HepG2 (cell line): ENCODE measurements around the gene CALML5. TPM values are rescaled to one million over a fixed set of nuclear protein-coding genes. Genes with fewer than 3 reads are reported as not detected.
A peak's percentile ranks its signal among the peaks of the same experiment; 100 is the strongest.

Source experiments
- ATAC-seq: fragments of 200-7000 bp; cut with Tn5 transposase; 3 replicates; pipeline ENCODE4 v1.9.1; 2020; ENCODE audit warnings: mild to moderate bottlenecking, moderate library complexity
- BruUV-seq: library from RNA; stranded (reverse); fragments of 400-500 nt; replicated peaks from 2 replicates; lab custom pipeline; 2021; lab: Mats Ljungman, UMichigan
- CTCF ChIA-PET: fragments of 300-600 bp; formaldehyde crosslinking; extraction: SDS; loops from one replicate; lab custom pipeline; 2021; ENCODE audit warnings: low total read pairs, inconsistent platforms, low intra/inter-chr PET ratio; lab: Yijun Ruan, JAX
- POLR2A ChIA-PET: fragments of 350-600 bp; sonication (Branson Sonifier 250); formaldehyde crosslinking; loops from one replicate; lab custom pipeline; 2020; ENCODE audit warnings: antibody characterized with exemption, inconsistent platforms; lab: Yijun Ruan, JAX
- DNase-seq: peaks from one replicate; pipeline ENCODE4 v3.0.0-alpha.2; 2015; ENCODE audit warnings: low spot score
- FAIRE-seq: peaks from 3 replicates; lab custom pipeline; 2011; peaks lifted over from hg19 to GRCh38; lab: Jason Lieb, UNC
- H2AFZ ChIP-seq: one replicate; pipeline ENCODE4 v1.6.1; 2011; ENCODE audit warnings: low read length, inconsistent platforms
- H3K27ac ChIP-seq: fragments of 300-600 bp; 3 replicates; pipeline ENCODE4 v1.8.0; 2011; ENCODE audit warnings: mixed run types, mild to moderate bottlenecking, mixed read lengths, low read length, inconsistent platforms; ENCODE audit not compliant: insufficient read depth; ENCODE audit errors: extremely low read length
- H3K27me3 ChIP-seq, 2 experiments: fragments of 200-600 bp in 1 of 2; 2 replicates in 1 of 2; 3 replicates in 1 of 2; pipeline versions ENCODE4 v1.6.0 to v1.8.0; 2011; ENCODE audit warnings: low read length in 2 of 2, mild to moderate bottlenecking in 2 of 2, moderate library complexity in 2 of 2, inconsistent platforms in 1 of 2; ENCODE audit not compliant: insufficient read depth in 2 of 2, control insufficient read depth in 1 of 2
- H3K36me3 ChIP-seq, 2 experiments: fragments of 200-600 bp in 1 of 2; replicated peaks in 1 of 2; 2 replicates in 1 of 2; 3 replicates in 1 of 2; pipeline versions ENCODE4 v1.5.1 to v1.8.0; 2011; ENCODE audit warnings: low read length in 2 of 2, inconsistent platforms in 1 of 2; ENCODE audit not compliant: insufficient read depth in 2 of 2, control insufficient read depth in 1 of 2
- H3K4me1 ChIP-seq: 2 replicates; pipeline ENCODE4 v1.5.1; 2012; ENCODE audit warnings: low read length, inconsistent platforms; ENCODE audit not compliant: insufficient read depth
- H3K4me2 ChIP-seq: 2 replicates; pipeline ENCODE4 v1.6.0; 2011; ENCODE audit warnings: low read depth, low read length, inconsistent platforms
- H3K4me3 ChIP-seq, 3 experiments: fragments of 200-600 bp in 1 of 3; sonication (generic), shearing (Covaris generic) in 1 of 3; replicated peaks in 1 of 3; 2 replicates each; pipeline ENCODE4 v1.5.1; 2011 to 2016; ENCODE audit warnings: low read length in 3 of 3, inconsistent platforms in 2 of 3, low read depth in 2 of 3, mild to moderate bottlenecking in 2 of 3, control low read depth in 1 of 3, mixed read lengths in 1 of 3; ENCODE audit not compliant: insufficient read depth in 1 of 3
- H3K79me2 ChIP-seq: one replicate; pipeline ENCODE4 v1.6.1; 2011; ENCODE audit warnings: low read length, inconsistent platforms; ENCODE audit not compliant: insufficient read depth
- H3K9ac ChIP-seq: 2 replicates; pipeline ENCODE4 v1.6.0; 2011; ENCODE audit warnings: mild to moderate bottlenecking, low read depth, low read length, inconsistent platforms; ENCODE audit not compliant: insufficient read depth
- H3K9me3 ChIP-seq: 2 replicates; pipeline ENCODE4 v1.5.1; 2012; ENCODE audit warnings: mild to moderate bottlenecking, low read length
- H4K20me1 ChIP-seq: 2 replicates; pipeline ENCODE4 v1.6.0; 2011; ENCODE audit warnings: inconsistent platforms, mild to moderate bottlenecking, low read length, moderate library complexity; ENCODE audit not compliant: insufficient read depth
- FOXJ3 ChIP-seq: sonication (generic); formaldehyde crosslinking; IDR thresholded peaks from 2 replicates; pipeline ENCODE4 v1.4.0; 2020; ENCODE audit warnings: missing genetic modification reagents, mild to moderate bottlenecking, borderline replicate concordance
- GTF2F1 ChIP-seq: fragments of 150-350 bp; IDR thresholded peaks from 2 replicates; pipeline ENCODE4 v1.6.1; 2014; ENCODE audit warnings: low read length
- HDAC2 ChIP-seq: sonication (generic); formaldehyde crosslinking; IDR thresholded peaks from 2 replicates; pipeline ENCODE4 v1.4.0; 2020; ENCODE audit warnings: missing genetic modification reagents
- MTF2 ChIP-seq: sonication (generic); formaldehyde crosslinking; IDR thresholded peaks from 2 replicates; pipeline ENCODE4 v1.5.0; 2020; ENCODE audit warnings: missing genetic modification reagents, borderline replicate concordance
- RBM22 ChIP-seq: fragments of 200-400 bp; formaldehyde crosslinking; optimal IDR thresholded peaks from 2 replicates; pipeline ENCODE3; 2017; ENCODE audit warnings: mild to moderate bottlenecking, low read length, moderate library complexity
- SAFB2 ChIP-seq: sonication (generic); formaldehyde crosslinking; IDR thresholded peaks from 2 replicates; pipeline ENCODE4 v1.5.1; 2020; ENCODE audit warnings: missing genetic modification reagents, low read depth, mild to moderate bottlenecking, borderline replicate concordance
- SALL2 ChIP-seq: sonication (generic); formaldehyde crosslinking; IDR thresholded peaks from 2 replicates; pipeline ENCODE4 v1.8.1; 2023; ENCODE audit warnings: mild to moderate bottlenecking, missing genetic modification reagents, inconsistent platforms
- SPEN ChIP-seq: sonication (generic); formaldehyde crosslinking; IDR thresholded peaks from 2 replicates; pipeline ENCODE4 v1.5.1; 2020; ENCODE audit warnings: low read depth, mild to moderate bottlenecking, missing genetic modification reagents
- ZBTB20 ChIP-seq: sonication (generic); formaldehyde crosslinking; IDR thresholded peaks from 2 replicates; pipeline ENCODE4 v1.8.1; 2023; ENCODE audit warnings: missing genetic modification reagents, low read depth, mild to moderate bottlenecking, borderline replicate concordance
- ZNF546 ChIP-seq: sonication (generic); formaldehyde crosslinking; conservative IDR thresholded peaks from 2 replicates; pipeline ENCODE4 v1.8.1; 2023; ENCODE audit warnings: mild to moderate bottlenecking, missing genetic modification reagents
- ZNF775 ChIP-seq: sonication (generic); formaldehyde crosslinking; IDR thresholded peaks from 2 replicates; pipeline ENCODE4 v1.4.0; 2020; ENCODE audit warnings: missing genetic modification reagents, mild to moderate bottlenecking, moderate library complexity, borderline replicate concordance
- ZNF780A ChIP-seq: sonication (generic); formaldehyde crosslinking; IDR thresholded peaks from 2 replicates; pipeline ENCODE4 v1.8.0; 2022; ENCODE audit warnings: mild to moderate bottlenecking, missing genetic modification reagents, moderate library complexity
- WGBS: methylation state at CpG from one replicate; pipeline ENCODE4 v1.1.6; 2017; ENCODE audit warnings: low lambda C conversion rate; 5-methylcytosine and 5-hydroxymethylcytosine counted together
- in situ Hi-C: cut with HindIII; loops from 2 replicates; pipeline ENCODE4 v1.10.0; 2017; ENCODE audit warnings: low pct_unique_long_range_greater_than_20kb; ENCODE audit not compliant: extremely low pct_ligation_motif_present
- intact Hi-C: fragments of 100-400 bp; cut with micrococcal nuclease; formaldehyde crosslinking; loops from one replicate; pipeline ENCODE4 v1.10.0; 2022; ENCODE audit not compliant: unreplicated experiment
- polyA plus RNA-seq, 8 experiments: library from polyadenylated mRNA; depleted of rRNA in 3 of 8; stranded (reverse) in 7 of 8; unstranded in 1 of 8; fragments of >200 nt; fragmentation: Illumina TruSeq in 4 of 8; extraction: Trizol in 4 of 8; gene quantifications; 2 replicates each; pipeline versions ENCODE4 v1.2.1 to v1.2.3, GENCODE V29; 2011 to 2016; ENCODE audit warnings: low read depth in 4 of 8, missing spikeins in 1 of 8, mixed read lengths in 1 of 8; ENCODE audit not compliant: insufficient read depth in 1 of 8
- total RNA-seq, 5 experiments: library from RNA; depleted of rRNA; stranded (reverse); fragments of >200 nt; fragmentation: Illumina TruSeq; extraction: Trizol; gene quantifications; 2 replicates each; pipeline ENCODE4 v1.2.3, GENCODE V29; 2016; ENCODE audit warnings: low read depth in 1 of 5
- TF ChIP-seq, protein P1 (sequence below): sonication (generic); formaldehyde crosslinking; IDR thresholded peaks from 2 replicates; pipeline ENCODE4 v1.5.0; 2020; ENCODE audit warnings: mild to moderate bottlenecking, missing genetic modification reagents, borderline replicate concordance
- TF ChIP-seq, protein P2 (sequence below): IDR thresholded peaks from 2 replicates; pipeline ENCODE4 v1.6.1; 2016; ENCODE audit warnings: missing compliant biosample characterization, missing genetic modification reagents, borderline replicate concordance

The CALML5 gene
- total and polyA plus RNA-seq, 2 of the 13 experiments (the other 11 are each of a cell fraction or from before 2014, with no cell fraction given), result not detected

DNA sequence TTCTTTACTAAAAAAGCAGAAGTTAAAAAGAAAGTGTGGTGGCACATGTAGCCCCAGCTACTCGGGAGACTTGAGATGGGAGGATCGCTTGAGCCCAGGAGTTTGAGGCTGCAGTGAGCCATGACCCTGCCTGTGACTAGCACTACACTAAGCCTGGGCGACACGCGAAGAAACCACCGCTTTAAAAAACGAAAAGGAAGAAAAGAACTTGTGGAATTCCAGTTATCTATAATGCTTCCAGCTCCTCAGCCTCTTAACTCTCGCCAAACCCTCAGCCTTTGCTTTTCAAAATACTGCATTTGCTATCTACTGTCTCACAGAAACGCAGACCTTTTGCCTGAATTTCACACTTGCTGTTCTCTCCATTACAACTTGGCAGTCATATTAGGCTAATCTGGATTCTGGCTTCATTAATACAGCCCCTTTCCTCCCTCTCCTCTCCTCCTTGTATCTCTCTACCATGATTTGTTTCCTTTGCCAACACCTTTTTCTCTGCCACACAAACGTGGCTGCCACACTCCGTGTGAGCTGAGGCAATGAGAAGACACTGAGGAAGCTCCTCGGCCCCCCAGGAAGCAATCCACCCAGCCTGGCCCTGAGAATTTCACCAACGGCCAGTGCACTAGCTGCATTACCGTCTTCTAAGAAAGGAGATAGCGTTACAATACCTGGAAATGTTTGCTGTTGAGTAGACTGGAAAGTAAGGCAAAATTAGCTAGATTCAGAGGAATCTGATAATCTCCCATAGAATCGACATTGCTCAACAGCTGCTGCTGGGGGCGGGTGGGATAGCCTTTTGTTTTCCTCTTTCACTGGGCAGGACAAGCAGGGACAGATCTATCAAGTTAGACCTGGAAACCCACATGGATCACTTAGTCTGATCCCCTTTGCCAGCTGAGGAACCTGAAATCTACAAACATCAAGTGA, 37.2 kb downstream of the CALML5 start:
- Histone ChIP-seq H3K9me3 (no peaks in the 10 kb centered on the region), H4K20me1 (no peaks in the 10 kb centered on the region), H3K4me3 (no peak overlapping the region), H3K79me2 (no peaks in the 10 kb centered on the region), H2AFZ (no peak overlapping the region), H3K4me2 (no peak overlapping the region), H3K4me1 (peaks cover 21% of the 10 kb centered on the region), H3K9ac (no peak overlapping the region), H3K27ac (no peak overlapping the region), H3K36me3 (peaks cover 2 to 25% of the 10 kb centered on the region in 2 experiments; a peak in 3 of 5 replicates), H3K27me3 (no peaks in the 10 kb centered on the region)
- WGBS, result 90% methylated on average over 17 of the region's 17 CpGs
- CTCF ChIA-PET, result no interaction called here
- no peak for ATAC-seq
- DNase-seq, result no peak
- BruUV-seq, result no TSS peak
- in situ Hi-C loops, result no loop called here
- intact Hi-C loops, result no loop called here
- POLR2A ChIA-PET, result interaction anchor here (1.4 kb wide), 2 partner anchors 14 to 16 kb away, joined by 5 to 8 read pairs; no protein-coding TSS in a partner anchor
- no peak for TF ChIP-seq MTF2 (CRISPR knock-in tag)
- peak; percentile 41 for TF ChIP-seq RBM22
- TF ChIP-seq SALL2 (CRISPR knock-in tag), result no peak
- FAIRE-seq, result no peak

DNA sequence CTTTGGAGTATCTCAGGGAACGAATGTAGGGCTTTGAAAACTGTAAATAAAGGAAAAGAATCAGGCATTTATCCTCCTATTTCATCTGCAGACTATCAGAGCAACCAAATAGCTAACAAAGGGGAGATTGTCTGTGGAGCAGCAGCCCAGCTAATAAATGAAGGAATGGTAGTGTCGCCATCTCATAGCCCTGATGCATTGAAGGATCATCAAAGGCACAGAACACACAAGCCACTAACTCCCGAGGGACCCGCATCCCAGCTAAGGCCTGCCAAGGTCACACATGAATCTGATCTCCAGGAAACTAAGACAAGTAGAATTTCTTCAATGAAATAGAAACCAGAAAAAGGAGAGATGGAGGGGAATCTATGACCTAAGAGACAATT, 38.2 kb downstream of the CALML5 start:
- no peaks in the 10 kb centered on the region for H3K9me3 ChIP-seq
- ChIA-PET CTCF (no interaction called here), POLR2A (interaction anchor here (1.2 to 1.4 kb wide), 2 partner anchors 13 to 15 kb away, joined by 4 to 8 read pairs; no protein-coding TSS in a partner anchor)
- no peak for DNase-seq
- no peak overlapping the region for H3K4me3 ChIP-seq
- H3K4me2 ChIP-seq, result no peak overlapping the region
- BruUV-seq, result no TSS peak
- no peaks in the 10 kb centered on the region for H3K27me3 ChIP-seq
- no peak for FAIRE-seq
- H3K4me1 ChIP-seq, result peaks cover 11% of the 10 kb centered on the region
- in situ Hi-C loops, result no loop called here
- H3K36me3 ChIP-seq, result peaks cover 5 to 34% of the 10 kb centered on the region in 2 experiments
- no peak overlapping the region for H2AFZ ChIP-seq
- intact Hi-C loops, result no loop called here
- H4K20me1 ChIP-seq, result no peaks in the 10 kb centered on the region
- TF ChIP-seq FOXJ3 (no peak), GTF2F1 (no peak), SAFB2 (CRISPR knock-in tag) (no peak), ZNF546 (CRISPR knock-in tag) (no peak), HDAC2 (CRISPR knock-in tag) (no peak), ZNF775 (CRISPR knock-in tag) (no peak), SPEN (CRISPR knock-in tag) (no peak), ZBTB20 (CRISPR knock-in tag) (no peak), ZNF780A (CRISPR knock-in tag) (no peak)
- TF ChIP-seq, protein P1, sequence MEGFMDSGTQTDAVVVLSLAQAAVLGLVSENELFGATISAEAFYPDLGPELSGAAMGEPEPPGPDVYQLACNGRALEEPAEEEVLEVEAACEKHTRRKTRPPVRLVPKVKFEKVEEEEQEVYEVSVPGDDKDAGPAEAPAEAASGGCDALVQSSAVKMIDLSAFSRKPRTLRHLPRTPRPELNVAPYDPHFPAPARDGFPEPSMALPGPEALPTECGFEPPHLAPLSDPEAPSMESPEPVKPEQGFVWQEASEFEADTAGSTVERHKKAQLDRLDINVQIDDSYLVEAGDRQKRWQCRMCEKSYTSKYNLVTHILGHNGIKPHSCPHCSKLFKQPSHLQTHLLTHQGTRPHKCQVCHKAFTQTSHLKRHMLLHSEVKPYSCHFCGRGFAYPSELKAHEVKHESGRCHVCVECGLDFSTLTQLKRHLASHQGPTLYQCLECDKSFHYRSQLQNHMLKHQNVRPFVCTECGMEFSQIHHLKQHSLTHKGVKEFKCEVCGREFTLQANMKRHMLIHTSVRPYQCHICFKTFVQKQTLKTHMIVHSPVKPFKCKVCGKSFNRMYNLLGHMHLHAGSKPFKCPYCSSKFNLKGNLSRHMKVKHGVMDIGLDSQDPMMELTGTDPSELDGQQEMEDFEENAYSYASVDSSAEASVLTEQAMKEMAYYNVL (CRISPR knock-in tag), result no peak
- TF ChIP-seq, protein P2, sequence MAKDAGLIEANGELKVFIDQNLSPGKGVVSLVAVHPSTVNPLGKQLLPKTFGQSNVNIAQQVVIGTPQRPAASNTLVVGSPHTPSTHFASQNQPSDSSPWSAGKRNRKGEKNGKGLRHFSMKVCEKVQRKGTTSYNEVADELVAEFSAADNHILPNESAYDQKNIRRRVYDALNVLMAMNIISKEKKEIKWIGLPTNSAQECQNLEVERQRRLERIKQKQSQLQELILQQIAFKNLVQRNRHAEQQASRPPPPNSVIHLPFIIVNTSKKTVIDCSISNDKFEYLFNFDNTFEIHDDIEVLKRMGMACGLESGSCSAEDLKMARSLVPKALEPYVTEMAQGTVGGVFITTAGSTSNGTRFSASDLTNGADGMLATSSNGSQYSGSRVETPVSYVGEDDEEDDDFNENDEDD (CRISPR knock-in tag), result no peak
- no peak overlapping the region for H3K9ac ChIP-seq
- no peaks in the 10 kb centered on the region for H3K79me2 ChIP-seq
- WGBS, result 87% methylated on average over 4 of the region's 4 CpGs
- no peak for ATAC-seq
- no peak overlapping the region for H3K27ac ChIP-seq
